Left kidney (tissue), 2 donors: ENCODE measurements around the gene COMMD10. TPM values are rescaled to one million over a fixed set of nuclear protein-coding genes. Genes with fewer than 3 reads are reported as not detected.

Experiments
- DNase-seq: peaks from one replicate; pipeline ENCODE4 v3.0.0-alpha.2; 2013
- polyA plus RNA-seq: library from polyadenylated mRNA; unstranded; fragments of 120-200 nt; gene quantifications from one replicate; pipeline ENCODE4 v1.2.1, GENCODE V29; 2013; ENCODE audit not compliant: insufficient read length

The COMMD10 gene
- polyA plus RNA-seq, 1 donor = 64.4 TPM

GRCh38 chr5:116289276-116289675, 204.5 kb downstream of the COMMD10 start:
- DNase-seq = no peak

GRCh38 chr5:116291271-116291670, 206.4 kb downstream of the COMMD10 start:
- DNase-seq = no peak

GRCh38 chr5:116292321-116292720, 207.5 kb downstream of the COMMD10 start:
- DNase-seq = no peak

- no peak for DNase-seq
These were observed 211.7 kb downstream of the COMMD10 start for GRCh38 chr5:116296335-116297072.

- DNase-seq = no peak
These were observed 212.5 kb downstream of the COMMD10 start for GRCh38 chr5:116297296-116297814.

- peak; percentile 57 for DNase-seq
These were observed 215.2 kb downstream of the COMMD10 start for GRCh38 chr5:116299746-116300640.

- DNase-seq = no peak
These were observed 216.3 kb downstream of the COMMD10 start for GRCh38 chr5:116301110-116301509.

- DNase-seq = no peak
These were observed 218.5 kb downstream of the COMMD10 start for GRCh38 chr5:116303340-116303739.

GRCh38 chr5:116303810-116304209, 219.0 kb downstream of the COMMD10 start:
- DNase-seq = no peak

- DNase-seq = no peak
These were observed 221.1 kb downstream of the COMMD10 start for GRCh38 chr5:116305899-116306298.

GRCh38 chr5:116306846-116307245, 222.0 kb downstream of the COMMD10 start:
- no peak for DNase-seq

GRCh38 chr5:116308391-116308790, 223.6 kb downstream of the COMMD10 start:
- no peak for DNase-seq

- DNase-seq = no peak
These were observed 228.5 kb downstream of the COMMD10 start for GRCh38 chr5:116313366-116313765.

GRCh38 chr5:116315531-116315930, 230.7 kb downstream of the COMMD10 start:
- DNase-seq = no peak

GRCh38 chr5:116318091-116318854, 233.4 kb downstream of the COMMD10 start:
- DNase-seq = no peak

- DNase-seq = no peak
These were observed 235.7 kb downstream of the COMMD10 start for GRCh38 chr5:116320486-116320885.

- no peak for DNase-seq
These were observed 244.7 kb downstream of the COMMD10 start for GRCh38 chr5:116329503-116329902.

GRCh38 chr5:116340799-116341198, 256.0 kb downstream of the COMMD10 start:
- DNase-seq = no peak
